KOPT-K1 (cell line): Measurements from ENCODE around the gene ELP4.
"Not testable (repeated sequence)": the region's sequence is repeated elsewhere in the genome, so short reads cannot be mapped to it uniquely, and the experiment has no call there.

Experiments
- H3K27ac ChIP-seq: fragments of 200-600 bp; sonication (generic); 2 replicates; pipeline ENCODE4 v1.5.1; 2016; ENCODE audit warnings: antibody characterized with exemption, mild to moderate bottlenecking, low read depth, low read length; ENCODE audit not compliant: poor library complexity, severe bottlenecking
- H3K36me3 ChIP-seq: fragments of 200-600 bp; sonication (generic); 2 replicates; pipeline ENCODE4 v1.5.1; 2017; ENCODE audit warnings: antibody characterized with exemption, mild to moderate bottlenecking, low read length, moderate library complexity; ENCODE audit not compliant: insufficient read depth
- H3K9me3 ChIP-seq: fragments of 200-600 bp; sonication (generic); 2 replicates; pipeline ENCODE4 v1.5.1; 2017; ENCODE audit warnings: antibody characterized with exemption, low read length, mild to moderate bottlenecking; ENCODE audit not compliant: insufficient read depth, poor library complexity, severe bottlenecking

The ELP4 gene

GRCh38 chr11:31690041-31690440 lies 180.5 kb downstream of the ELP4 start:
- Histone ChIP-seq H3K9me3 (no peaks in the 10 kb centered on the region), H3K27ac (no peak overlapping the region), H3K36me3 (no peaks in the 10 kb centered on the region)

GRCh38 chr11:31690516-31690915 lies 180.9 kb downstream of the ELP4 start:
- Histone ChIP-seq H3K9me3 (no peaks in the 10 kb centered on the region), H3K36me3 (no peaks in the 10 kb centered on the region), H3K27ac (no peak overlapping the region)

- H3K9me3 ChIP-seq: no peaks in the 10 kb centered on the region
- H3K27ac ChIP-seq: no peak overlapping the region
- no peaks in the 10 kb centered on the region for H3K36me3 ChIP-seq
Observed at GRCh38 chr11:31692466-31692865, 182.9 kb downstream of the ELP4 start.

DNA sequence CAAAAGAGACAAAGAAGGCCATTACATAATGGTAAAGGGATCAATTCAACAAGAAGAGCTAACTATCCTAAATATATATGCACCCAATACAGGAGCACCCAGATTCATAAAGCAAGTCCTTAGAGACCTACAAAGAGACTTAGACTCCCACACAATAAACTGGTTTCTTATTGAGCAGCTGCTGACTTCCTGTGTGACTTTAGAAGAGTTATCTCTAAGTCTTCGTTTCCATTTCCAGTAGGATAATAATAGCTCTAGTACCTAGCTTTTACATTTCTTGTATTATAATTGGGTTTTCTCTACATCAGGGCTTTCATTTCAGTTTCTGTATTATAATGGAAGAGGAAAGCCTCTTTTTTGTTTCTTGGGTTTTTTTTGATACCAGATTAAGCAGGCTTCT lies 187.5 kb downstream of the ELP4 start:
- not testable (repeated sequence) for H3K9me3 ChIP-seq, H3K36me3 ChIP-seq, H3K27ac ChIP-seq

DNA sequence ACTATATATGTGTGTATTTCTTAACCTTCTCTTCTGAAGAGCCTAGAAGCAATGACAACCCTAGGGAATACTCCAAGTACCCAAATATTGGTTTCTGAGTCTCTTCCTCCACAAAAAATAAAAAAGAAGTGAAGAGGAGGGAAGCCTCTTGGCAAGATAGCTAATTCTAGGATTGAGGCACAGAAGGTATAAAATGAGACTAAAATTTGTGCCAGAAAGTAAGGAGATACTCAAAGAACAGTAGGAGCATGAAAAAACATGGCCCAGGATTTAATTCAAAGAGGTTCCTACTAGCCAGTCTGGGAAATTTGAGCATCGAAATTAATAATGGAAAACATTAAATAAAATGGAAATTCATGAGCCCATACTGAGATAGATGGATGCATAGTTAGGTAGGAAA lies 189.5 kb downstream of the ELP4 start:
- Histone ChIP-seq H3K36me3 (no peaks in the 10 kb centered on the region), H3K27ac (no peak overlapping the region), H3K9me3 (no peaks in the 10 kb centered on the region)

DNA sequence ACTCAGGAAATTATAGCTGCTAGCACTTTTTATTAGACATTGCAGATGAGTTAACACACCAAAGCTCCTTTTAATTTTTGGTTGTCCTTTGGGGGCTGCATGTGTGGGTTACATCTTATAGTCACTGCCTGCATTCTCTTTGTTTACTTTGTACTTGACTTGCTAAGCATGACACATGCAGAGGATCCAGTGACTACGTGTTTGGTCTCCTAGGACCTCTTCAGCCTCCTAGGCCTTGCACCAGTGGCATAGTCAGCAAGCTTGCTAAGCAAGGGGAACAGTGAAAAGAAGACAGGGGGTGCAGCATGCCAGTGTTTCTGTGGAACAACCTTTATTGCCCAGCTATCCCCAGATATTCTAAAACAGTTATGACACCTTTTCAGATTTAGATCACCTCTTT lies 193.4 kb downstream of the ELP4 start:
- Histone ChIP-seq H3K27ac (no peak overlapping the region), H3K9me3 (no peaks in the 10 kb centered on the region)

GRCh38 chr11:31706357-31706756 lies 196.8 kb downstream of the ELP4 start:
- Histone ChIP-seq H3K36me3 (no peaks in the 10 kb centered on the region), H3K9me3 (no peaks in the 10 kb centered on the region), H3K27ac (no peak overlapping the region)

More for the DNA sequence above, 193.4 kb downstream of the ELP4 start:
- no peaks in the 10 kb centered on the region for H3K36me3 ChIP-seq

GRCh38 chr11:31711137-31711536 lies 201.6 kb downstream of the ELP4 start:
- Histone ChIP-seq H3K27ac (no peak overlapping the region), H3K9me3 (no peaks in the 10 kb centered on the region), H3K36me3 (no peaks in the 10 kb centered on the region)

DNA sequence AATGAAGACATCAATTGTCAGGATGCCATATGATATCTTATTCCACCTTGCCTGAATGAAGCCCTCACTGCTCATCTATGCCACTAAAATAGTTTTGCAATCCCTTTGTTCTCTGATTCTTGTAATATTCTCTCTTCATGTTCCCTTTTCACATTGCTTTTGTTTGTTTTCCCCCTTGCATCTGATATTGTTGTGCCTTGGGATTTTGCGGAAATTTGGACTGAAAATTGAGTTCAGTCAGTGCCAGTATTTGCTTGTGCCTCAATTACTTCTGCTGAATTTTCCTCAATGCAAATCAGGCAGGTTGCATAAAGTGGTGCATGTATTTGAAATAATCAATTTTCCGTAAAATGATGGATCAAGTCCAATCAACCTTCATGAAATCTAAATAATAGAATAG lies 203.3 kb downstream of the ELP4 start:
- Histone ChIP-seq H3K9me3 (no peaks in the 10 kb centered on the region), H3K36me3 (no peaks in the 10 kb centered on the region), H3K27ac (no peak overlapping the region)

GRCh38 chr11:31714840-31715239 lies 205.3 kb downstream of the ELP4 start:
- no peaks in the 10 kb centered on the region for H3K36me3 ChIP-seq

GRCh38 chr11:31720225-31720624 lies 210.7 kb downstream of the ELP4 start:
- H3K9me3 ChIP-seq: no peaks in the 10 kb centered on the region
- H3K27ac ChIP-seq: no peak overlapping the region
- no peaks in the 10 kb centered on the region for H3K36me3 ChIP-seq

More at GRCh38 chr11:31714840-31715239, 205.3 kb downstream of the ELP4 start:
- H3K27ac ChIP-seq: no peak overlapping the region
- no peaks in the 10 kb centered on the region for H3K9me3 ChIP-seq

- no peaks in the 10 kb centered on the region for H3K36me3 ChIP-seq
- H3K9me3 ChIP-seq: no peaks in the 10 kb centered on the region
Observed at GRCh38 chr11:31720671-31721365, 211.3 kb downstream of the ELP4 start.

DNA sequence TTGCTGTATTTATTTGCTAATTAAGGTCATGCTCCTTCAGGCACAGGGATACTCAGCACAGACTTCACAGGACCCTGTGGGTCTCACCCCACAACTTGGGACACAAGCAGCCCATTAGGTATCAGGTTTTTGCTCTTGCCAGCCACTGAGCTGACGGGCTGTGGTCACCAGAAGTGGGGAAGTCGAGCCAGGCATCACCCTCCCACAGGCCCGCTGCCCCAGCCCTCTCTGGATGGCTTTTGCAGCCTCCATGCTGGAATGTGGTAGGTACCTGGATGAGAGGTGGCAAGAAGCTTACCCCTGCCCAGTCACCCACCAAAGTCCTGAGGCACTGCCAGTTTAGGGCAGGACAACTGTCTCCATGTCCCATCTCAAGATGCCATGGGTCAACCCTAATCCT lies 213.2 kb downstream of the ELP4 start:
- Histone ChIP-seq H3K36me3 (no peaks in the 10 kb centered on the region), H3K9me3 (no peaks in the 10 kb centered on the region), H3K27ac (no peak overlapping the region)

More at GRCh38 chr11:31720671-31721365, 211.3 kb downstream of the ELP4 start:
- no peak overlapping the region for H3K27ac ChIP-seq

DNA sequence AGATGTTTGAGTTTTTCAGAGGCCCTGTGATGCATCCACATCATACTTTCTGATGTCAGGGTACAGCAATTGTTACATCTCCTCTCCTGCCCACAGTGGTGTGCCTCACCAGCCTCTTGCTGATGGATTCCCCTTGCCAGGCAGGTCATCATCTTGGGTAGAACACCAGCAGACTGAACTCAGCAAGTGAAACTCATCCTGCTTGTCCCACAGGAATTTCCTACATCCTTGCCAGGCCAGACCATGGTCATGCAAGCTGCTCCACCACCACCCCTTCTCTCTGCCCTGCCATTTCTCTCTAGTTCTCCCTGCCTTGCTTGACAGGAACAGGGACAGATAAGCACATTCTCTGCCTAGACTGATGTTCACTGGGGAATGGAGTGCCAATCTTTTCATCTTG lies 215.6 kb downstream of the ELP4 start:
- Histone ChIP-seq H3K27ac (no peak overlapping the region), H3K9me3 (no peaks in the 10 kb centered on the region)

GRCh38 chr11:31728432-31728831 lies 218.9 kb downstream of the ELP4 start:
- Histone ChIP-seq H3K27ac (no peak overlapping the region), H3K36me3 (no peaks in the 10 kb centered on the region), H3K9me3 (peaks cover 12% of the 10 kb centered on the region)

More for the DNA sequence above, 215.6 kb downstream of the ELP4 start:
- no peaks in the 10 kb centered on the region for H3K36me3 ChIP-seq

GRCh38 chr11:31740131-31740530 lies 230.6 kb downstream of the ELP4 start:
- Histone ChIP-seq H3K9me3 (peaks cover 1% of the 10 kb centered on the region), H3K36me3 (no peaks in the 10 kb centered on the region), H3K27ac (no peak overlapping the region)
